NCI-H2081 treated with DMSO at 0.1 percent for 48 hours (cell line): Measurements from ENCODE around the gene ERCC6L.
"Not testable (repeated sequence)": the region's sequence is repeated elsewhere in the genome, so short reads cannot be mapped to it uniquely, and the experiment has no call there.

Experiments
- DNase-seq: peaks from one replicate; lab custom pipeline; 2025; lab: John Stamatoyannopoulos, UW

Gene ERCC6L

DNA sequence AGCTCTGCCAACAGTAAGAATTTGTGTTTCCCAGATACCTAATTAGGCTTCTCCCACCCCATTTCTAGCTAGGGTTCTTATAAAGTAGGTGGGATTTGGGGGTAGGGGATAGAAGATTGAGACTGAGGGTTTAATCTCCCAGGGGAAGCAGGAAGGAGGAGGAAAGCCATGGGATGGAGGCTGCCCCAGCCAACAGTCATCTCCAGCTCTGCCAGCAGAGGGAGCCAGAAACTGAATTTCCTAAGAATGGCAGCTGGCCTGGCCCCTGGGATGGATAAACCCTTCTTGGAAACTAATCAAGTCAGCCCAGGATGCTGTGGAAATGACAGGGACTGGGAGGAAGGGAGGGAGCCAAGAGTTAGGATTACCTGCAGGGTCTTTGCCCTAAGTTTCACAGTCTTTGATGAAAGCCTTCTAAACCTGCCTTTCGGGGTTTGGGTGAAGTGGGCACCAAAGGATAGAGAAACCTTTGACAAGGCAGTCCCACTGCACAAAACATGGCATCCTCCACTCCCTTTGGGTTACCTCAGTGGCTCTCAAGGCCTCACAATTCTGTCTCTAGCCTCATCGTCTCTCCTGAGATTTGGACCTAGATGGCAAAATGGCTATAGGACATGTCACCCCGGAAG is 6.7 kb upstream of the ERCC6L start:
- no peak for DNase-seq

DNA sequence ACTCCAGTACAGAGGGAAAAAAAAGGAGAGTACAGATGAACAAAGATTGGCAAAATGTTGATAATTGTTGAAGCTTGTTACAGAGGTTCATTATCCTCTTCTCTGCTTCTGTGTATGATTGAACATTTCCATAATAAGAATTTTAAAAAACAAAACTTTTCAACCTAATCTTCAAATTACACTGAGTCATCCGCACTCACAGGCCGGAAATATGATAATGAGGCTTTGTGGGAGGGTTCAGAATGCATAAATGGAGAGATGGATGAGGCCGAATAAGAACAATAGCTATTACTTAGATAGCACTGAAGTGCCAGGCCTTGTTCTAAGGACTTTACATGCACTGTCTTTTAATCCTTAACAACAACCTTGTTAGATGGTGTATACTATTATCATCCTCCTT is 4.6 kb upstream of the ERCC6L start:
- DNase-seq: no peak

DNA sequence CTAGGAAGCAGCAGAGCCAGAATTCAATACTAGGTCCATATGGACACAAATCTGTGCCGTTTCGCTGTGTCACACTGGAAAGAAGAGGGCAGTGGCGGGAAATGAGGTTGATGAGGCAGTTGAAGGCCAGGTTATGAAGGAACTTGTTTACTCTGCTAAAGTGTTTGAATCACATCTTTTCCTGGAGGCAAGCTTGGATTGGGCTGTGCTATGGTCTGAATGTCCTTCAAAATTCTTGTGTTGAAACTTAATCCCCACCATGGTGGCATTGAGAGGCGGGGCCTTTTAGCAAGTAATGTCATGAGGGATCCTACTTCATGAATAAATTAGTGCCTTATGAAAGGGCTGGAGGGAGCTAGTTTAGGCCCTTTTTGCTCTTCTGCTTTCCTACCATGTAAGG is 2.1 kb upstream of the ERCC6L start:
- DNase-seq: no peak

DNA sequence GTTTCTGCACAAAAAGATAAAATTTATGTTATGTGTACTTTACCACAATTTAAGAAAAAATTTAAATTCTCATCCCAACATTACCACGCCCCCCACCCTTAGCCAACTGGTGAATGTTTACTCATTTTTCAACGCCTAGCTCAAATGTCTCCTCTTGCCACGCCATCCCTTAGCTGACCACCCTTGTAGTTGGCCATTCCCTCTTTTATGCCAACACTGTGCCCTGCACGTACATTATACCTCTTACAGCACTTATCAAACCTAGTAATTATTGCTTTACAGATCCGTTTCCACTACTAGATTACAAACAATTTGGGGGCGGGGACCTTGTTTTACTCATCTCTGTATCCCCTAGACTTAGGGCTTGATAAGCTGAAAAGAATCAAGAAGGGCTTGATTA is 644 bp downstream of the ERCC6L start:
- DNase-seq: no peak

DNA sequence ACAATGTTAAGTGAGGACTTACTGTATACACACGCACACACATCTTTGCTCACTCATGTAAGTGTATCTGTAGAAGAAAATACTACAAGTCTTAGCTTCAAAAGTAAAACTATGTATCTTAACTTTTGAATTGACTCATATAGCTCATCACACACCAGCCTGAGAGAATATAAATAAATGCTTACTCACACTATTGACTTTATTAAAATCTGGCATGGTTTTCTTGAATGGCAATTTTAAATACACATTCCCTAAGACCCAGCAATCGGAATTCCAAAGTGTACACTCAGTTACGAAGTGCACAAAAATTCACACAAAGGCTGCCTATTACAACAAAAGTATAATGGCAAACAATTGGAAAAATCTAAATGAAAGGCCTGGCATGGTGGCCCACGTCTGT is 2.0 kb downstream of the ERCC6L start:
- no peak for DNase-seq

DNA sequence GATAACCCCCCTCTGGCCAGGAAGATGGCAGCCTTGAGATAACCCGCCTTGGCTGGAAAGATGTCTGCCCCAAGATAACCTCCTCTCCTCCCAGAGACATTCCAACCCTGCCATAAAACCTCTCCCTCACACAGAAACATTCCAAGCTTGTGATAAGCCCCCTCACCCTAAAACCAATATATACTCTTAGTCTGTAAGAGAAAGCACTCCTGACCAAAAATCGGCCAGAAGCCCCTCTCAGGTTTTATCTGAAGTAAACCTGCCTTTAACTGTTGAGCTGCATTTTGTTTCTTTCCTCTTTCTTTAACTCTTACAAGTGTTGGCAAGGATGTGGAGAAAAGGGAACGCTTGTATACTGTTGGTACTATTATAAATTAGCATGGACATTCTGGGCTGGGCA is 8.5 kb downstream of the ERCC6L start:
- DNase-seq: no peak

DNA sequence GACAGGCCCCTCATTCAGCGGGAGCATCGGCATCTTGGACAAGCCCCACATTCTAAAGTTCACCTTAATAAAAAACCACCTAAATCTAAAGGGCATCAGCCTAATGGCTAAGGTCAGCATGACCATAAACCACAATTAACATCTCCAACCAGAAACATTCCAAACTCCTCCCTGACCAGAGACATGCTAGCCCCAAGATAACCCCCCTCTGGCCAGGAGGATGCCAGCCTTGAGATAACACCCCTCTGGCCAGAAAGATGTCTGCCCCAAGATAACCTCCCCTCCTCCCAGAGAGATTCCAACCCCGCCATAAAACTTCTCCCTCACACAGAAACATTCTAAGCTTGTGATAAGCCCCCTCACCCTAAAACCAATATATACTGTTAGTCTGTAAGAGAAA is 18.5 kb downstream of the ERCC6L start:
- DNase-seq: not testable (repeated sequence)

DNA sequence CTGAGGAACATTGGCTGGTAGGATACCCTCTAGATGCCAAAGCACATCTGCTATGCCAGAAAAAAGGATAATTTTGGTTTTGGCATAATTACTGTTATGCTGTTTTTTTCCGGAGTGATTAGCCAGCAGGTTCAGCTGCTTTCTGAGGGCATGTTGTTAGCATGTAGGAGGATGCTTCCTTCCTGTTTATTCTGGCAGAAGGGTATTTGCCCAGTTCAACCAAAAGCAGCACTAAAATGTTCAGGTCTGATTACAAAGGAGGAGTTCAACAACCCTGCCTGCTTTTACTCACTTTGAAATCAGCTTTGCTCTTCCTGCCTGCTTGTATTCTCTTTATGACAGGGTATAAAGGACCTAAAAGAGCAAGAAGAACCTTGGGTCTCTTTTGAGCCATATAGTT is 21.9 kb downstream of the ERCC6L start:
- DNase-seq: no peak

DNA sequence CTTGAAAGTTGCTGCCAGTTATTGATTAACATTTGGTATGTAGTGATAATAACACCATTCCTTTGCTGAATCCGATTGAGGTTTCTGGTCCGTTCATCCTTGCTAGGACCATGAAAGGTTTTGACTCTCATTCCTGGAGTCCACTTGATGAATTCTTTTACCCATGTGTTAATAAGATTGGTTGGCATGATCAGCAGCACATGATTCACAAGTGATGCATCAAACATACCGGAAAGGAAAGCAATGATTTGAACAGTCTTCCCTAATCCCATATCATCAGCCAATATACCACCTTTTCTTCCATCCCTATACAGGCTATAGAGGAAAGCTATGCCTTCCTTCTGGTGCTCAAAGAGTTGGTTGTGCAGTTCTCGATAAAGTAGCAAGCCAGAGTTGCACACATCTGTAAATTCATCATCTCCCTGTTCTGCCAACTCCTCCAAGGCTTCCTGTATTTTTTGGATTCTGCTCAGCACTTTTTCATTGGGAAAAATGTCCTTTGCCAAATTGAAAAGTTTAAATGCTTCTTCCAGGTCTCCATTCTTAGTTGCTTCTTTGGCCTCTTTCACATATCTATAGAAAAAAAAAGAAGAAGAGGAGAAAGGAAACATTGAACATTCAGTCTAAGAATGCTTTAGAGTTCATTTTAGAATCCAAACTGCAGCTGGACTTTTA is 30.6 kb downstream of the ERCC6L start:
- no peak for DNase-seq

DNA sequence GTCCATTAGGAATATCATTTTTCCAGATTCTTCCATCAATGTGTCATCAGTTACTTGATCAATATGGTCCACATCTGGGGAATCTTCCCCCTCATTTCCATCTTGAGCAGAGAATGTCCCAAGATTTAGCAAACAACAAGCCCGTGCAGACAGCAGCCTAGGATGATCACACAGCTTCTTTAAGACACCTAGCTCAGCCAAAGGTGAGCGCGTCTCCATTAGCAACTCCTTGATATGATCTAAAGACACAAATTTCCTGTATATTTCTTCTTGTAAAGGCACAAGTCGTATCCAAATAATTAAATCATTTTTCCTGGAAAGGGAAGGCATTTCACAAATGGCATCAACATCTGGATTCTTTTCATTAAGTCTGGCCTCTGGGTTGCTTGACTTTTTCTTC is 31.5 kb downstream of the ERCC6L start:
- DNase-seq: no peak

DNA sequence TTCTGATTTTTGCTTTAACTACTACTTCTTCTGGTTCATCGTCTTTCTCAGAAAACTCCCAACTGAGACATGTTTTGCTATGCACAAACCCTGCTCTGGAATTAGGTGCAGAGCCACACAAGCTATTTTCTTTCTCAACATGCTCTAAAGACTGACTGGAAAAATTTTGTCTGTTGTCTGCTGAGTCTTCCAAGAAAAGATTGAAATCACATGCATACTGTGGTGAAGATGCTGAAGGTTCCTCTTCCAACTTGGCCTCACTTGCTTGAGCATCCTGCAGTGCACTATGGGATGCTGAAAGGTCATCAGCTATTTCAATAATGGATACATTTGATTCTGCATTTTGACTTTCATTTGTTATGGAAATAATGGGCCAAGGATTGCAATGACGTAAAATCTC is 33.1 kb downstream of the ERCC6L start:
- no peak for DNase-seq

DNA sequence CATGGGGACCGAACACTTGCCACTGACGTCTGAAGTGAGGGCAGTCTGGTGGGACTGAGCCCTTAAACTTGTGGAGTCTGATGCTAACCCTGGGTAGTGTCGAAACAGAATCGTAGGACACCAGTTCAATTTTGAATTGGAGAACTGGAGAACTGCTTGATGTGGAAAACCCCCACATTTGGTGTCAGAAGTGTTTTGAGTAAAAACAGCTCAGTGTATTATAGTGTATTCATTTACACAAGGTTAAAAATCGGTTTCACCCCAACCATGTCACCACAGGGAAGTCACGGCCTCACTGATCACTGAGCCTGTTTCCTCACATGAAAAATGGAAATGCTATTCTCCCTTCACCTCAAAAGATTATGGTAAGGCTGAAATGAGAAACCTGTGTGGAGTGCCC is 35.4 kb downstream of the ERCC6L start:
- DNase-seq: no peak

DNA sequence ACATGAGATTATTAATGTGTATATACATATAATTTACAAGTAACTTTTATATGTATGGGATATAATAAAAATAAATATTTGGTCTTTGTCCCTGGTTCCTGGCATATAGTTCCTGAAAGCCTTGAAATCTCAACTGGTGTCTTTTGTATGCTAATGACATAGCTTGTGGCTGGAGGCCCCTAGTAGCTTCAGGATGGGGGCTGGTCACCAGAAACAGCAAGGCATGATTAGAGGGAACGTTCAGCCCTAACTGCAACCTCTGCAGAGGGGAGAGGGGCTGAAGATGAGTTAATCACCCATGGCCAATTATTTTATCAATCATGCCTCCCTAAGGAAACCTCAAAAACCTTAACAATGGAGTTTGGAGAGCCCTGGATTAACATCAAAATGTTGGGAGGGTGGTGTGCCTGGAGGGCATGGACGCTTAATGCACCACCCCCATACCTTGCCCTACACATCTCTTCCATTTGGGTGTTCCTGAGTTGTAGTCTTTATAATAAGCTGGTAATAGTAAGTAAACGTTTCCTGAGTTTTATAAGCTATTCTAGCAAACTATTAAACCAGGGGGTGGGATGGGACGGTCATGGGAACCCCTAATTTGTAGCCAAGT is 35.9 kb downstream of the ERCC6L start:
- DNase-seq: no peak

DNA sequence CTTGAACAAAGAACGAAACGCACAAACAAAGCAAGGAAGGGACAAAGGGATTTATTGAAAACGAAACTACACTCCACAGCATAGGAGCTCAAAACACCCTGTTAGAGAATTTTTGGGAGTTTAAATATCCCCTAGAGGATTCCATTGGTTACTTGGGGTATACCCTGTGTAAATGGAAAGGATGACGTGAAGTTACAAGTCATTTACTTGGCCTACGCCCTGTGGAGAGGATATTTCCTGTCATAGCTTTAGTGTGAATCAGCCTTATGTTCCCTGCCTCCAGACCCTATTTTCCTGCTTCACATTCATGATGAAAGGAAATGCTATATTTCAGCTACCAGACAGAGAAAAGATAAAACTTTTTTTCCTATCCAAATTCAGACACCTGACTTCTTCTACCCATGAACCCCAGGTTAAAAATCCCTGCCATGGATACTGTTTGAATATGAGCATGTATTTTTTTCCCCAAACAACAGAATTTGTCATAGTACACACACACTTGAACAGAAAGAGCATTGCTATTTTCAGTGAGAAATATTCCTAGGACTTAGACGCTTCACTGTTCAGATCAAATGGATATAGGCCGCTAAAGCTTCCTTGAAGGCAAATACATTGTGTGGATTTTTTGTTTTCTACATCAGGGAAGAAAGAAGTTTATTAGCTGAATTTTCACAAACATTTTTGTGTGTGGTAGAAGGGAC is 36.8 kb downstream of the ERCC6L start:
- DNase-seq: no peak

DNA sequence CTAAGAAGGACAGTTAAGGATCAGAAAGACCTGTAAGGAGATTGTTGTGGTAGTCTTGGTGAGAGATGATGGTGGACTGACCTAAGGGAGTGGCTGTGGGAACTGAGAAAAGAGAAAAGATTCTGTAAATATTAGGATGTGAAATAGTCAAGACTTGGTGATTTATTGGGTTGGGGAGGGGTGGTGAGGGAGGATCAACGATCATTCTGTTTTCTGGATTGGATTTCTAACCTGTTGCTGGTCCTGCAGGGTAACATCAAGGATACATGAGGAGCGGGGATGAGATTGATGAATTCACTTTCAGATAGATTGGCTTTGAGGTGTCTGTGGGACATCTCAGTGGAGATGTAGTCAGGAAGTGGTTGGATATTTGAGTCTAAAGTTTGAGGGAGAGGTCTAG is 55.9 kb downstream of the ERCC6L start:
- no peak for DNase-seq

DNA sequence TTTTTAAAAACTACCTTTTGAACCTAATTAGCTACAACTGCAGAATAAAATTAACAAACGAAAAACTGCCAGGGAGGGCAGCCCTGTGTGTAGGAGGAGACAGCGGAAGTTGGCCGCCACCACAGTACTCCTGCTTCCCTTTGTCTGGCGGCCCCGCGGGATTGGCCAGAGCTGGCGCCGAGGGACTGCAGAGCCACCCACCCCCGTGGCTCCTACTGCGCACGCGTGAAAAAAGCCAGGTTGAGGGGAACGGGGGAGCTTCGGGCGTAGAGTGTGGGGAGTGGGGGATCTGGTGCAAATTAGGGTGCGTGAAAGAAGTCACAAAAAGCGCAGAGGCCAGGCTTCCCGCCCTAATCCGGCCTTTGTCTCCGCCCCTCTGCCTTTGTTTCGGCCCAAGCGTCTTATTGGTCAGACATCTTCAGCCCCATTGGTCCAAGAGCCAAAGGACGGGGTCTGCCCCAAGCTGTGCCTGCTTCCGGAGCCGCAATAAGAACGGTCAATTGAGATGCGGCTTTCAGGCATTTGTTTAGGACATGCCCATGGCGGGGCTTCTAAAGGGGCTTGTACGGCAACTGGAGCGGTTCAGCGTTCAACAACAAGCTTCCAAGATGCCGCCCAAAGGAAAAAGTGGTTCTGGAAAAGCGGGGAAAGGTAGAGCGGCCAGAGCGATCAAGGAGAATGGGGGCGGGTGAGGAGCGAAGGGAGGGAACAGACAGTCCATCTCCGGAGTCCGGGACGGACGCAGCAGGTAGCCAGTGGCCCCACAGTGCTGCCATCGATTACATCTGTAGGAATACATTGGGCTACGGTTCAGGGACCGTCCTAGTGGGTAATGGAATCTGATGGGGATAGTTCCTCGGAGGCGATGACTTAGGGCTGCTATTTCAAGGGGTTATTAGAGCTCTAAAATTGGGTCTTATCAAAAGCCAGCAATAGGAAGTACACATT is 57.4 kb downstream of the ERCC6L start, which contains the start of gene PIN4:
Gene PIN4, plus strand, starts transcription at position 580 of the 948 bp plus-strand sequence. Its CDS starts 29 bp downstream, at position 609.
- DNase-seq: peak; percentile 98

DNA sequence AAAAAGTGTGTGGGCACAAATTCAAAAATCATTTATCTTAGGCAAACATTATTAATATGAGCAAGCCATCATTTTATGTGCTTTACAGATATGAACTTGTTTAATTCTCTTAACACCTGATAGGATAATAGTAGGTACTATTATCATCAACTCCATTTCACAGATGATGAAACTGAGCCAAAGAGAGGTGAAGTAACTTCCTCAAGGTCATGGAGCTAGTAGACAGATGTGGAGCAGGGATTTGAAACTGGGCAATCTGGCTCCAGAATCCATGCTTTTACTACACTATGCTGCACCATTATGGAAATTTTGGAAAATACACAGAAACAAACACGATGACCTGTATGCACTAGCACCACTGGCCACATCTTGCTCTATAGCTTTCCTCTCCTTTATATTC is 58.3 kb downstream of the ERCC6L start:
- DNase-seq: no peak

DNA sequence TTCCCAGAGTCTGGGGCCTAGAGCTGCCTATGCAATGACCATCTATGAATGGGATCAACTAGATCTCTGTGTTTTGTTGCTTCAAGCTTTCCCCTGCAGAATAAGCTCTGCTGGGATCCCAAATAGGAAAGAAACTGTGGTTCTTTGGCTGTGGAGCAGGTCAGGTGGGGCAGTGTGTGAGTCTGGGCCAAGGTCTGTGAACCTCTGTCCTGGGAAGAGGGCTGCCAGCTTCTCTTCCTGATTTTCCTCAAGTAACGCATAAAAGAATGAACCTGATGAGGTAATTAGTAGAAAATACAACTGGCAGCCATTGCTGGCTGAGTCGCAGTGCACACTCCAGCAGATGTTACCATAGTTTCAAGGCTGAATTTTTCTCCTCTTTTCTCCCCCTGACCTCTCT is 61.8 kb downstream of the ERCC6L start:
- no peak for DNase-seq

DNA sequence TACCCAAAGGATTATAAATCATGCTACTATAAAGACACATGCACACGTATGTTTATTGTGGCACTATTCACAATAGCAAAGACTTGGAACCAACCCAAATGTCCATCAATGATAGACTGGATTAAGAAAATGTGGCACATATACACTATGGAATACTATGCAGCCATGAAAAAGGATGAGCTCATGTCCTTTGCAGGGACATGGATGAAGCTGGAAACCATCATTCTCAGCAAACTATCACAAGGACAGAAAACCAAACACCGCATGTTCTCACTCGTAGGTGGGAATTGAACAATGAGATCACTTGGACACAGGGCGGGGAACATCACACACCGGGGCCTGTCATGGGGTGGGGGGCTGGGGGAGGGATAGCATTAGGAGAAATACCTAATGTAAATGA is 62.5 kb downstream of the ERCC6L start:
- DNase-seq: not testable (repeated sequence)

DNA sequence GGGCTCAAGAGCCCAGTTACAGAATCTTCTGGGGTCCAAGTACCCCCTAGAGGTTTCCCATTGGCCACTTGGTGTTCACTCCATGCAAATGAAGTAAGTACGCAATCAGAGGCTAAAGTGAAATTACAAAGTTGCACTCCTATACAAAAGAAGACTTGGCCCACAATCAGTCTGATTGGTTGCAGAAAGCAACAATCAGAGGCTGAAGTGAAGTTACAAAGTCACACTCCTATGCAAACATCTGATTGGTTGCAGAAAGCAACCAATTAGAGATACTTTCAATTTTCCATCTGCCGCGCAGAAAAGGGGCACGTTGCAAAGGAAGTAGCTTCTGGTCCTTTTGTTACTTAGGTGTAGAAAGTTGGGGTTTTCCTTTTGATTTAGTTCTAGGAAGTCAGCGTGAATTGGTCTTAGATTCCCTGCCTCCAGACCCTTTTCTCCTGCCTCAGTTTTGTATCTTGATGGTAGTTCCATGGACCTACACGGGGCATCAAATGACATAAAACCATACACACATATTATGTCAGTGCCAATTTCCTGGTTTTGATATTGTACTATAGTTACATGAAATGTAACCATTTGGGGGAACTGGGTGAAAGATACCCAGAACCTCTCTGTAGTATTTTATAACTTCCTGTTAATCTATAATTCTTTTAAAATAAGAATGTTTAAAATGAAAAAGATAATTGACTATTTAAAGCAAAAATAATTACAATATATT is 69.7 kb downstream of the ERCC6L start:
- no peak for DNase-seq

DNA sequence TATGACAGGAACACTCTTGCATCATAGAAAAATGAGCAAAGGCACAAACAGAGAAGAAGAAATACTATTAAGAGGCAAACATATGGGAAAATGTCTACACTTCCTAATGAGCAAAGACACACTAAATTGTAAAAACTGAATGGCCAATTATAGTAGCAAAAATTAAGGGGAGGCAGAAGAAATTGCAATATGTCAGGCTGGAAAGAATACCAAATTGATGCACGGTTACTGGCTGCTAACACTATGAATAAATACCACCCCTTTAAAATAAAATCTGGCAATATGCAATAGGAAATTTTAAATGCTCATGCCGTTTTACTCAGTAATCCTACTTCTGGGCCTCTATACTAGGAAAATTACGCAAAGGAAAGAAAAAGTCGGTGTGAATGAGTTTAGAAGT is 73.3 kb downstream of the ERCC6L start:
- DNase-seq: no peak
